H1 (cell line): ENCODE measurements around the gene RPL23. TPM values are rescaled to one million over a fixed set of nuclear protein-coding genes. Genes with fewer than 3 reads are reported as not detected.

ENCODE experiments used
- CTBP2 ChIP-seq: IDR thresholded peaks from 2 replicates; pipeline ENCODE4 v1.7.0; 2011; ENCODE audit warnings: borderline replicate concordance, mild to moderate bottlenecking, moderate library complexity, mixed read lengths, low read length; ENCODE audit not compliant: insufficient read depth, insufficient read length
- SIN3A ChIP-seq, 2 experiments: IDR thresholded peaks in 1 of 2; conservative IDR thresholded peaks in 1 of 2; 2 replicates each; pipeline ENCODE4 v1.6.1; 2011 to 2012; ENCODE audit warnings: low read length in 2 of 2, improper control_type of control experiment in 1 of 2, low read depth in 1 of 2, mild to moderate bottlenecking in 1 of 2
- polyA plus RNA-seq, 7 experiments: library from polyadenylated mRNA; depleted of rRNA in 3 of 7; stranded (reverse) in 5 of 7; unstranded in 2 of 7; fragments of >200 nt in 5 of 7; fragments of 200-250 nt in 2 of 7; gene quantifications; 1 replicate in 5 of 7; 2 replicates in 1 of 7; 4 replicates in 1 of 7; pipeline versions ENCODE4 v1.2.1 to v1.2.3, GENCODE V29; 2011 to 2013; ENCODE audit warnings: missing spikeins in 2 of 7, mixed read lengths in 2 of 7
- total RNA-seq: library from RNA; stranded (reverse); fragmentation: NEBNext Ultra II Directional; extraction: Animal tissue kit (Norgen Biotek cat#: 25700); gene quantifications from 2 replicates; pipeline ENCODE4 v1.2.1, GENCODE V29; 2021
- TF ChIP-seq, protein P1 (sequence below): fragments of 300-600 bp; sonication (generic); IDR thresholded peaks from 2 replicates; pipeline ENCODE4 v1.7.1; 2012; ENCODE audit warnings: low read length, moderate library complexity, mild to moderate bottlenecking, inconsistent platforms; ENCODE audit not compliant: insufficient replicate concordance
- TF ChIP-seq, protein P2 (sequence below): IDR thresholded peaks from 2 replicates; pipeline ENCODE4 v1.6.1; 2012; ENCODE audit warnings: low read length, inconsistent platforms
- TF ChIP-seq, protein P3 (sequence below): IDR thresholded peaks from 2 replicates; pipeline ENCODE4 v1.6.1; 2012; ENCODE audit warnings: inconsistent platforms

RPL23 gene
- total and polyA plus RNA-seq, 2 of the 8 experiments (the other 6 are each of a cell fraction or from before 2014, with no cell fraction given): 2,148 to 2,502 TPM

DNA sequence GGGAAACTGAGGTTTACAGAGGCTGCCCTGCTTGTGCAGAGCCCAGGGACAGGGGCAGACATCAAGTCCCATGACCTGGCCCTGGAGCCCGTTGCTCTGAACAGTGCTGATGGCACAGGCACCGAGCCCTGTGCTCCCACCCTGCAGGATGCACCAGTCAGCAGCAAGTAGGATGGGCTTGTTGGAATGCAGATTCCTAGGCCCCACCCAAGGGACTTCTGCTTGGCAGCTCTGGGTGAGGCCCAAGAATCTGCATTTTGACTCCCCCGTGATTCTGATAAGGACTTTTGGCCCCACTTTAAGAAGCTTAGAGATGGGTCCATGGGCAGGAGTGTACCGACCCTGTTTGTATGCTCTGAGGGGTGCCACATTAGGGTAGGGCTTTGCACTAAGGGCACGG is 39.6 kb upstream of the RPL23 start (continued):
- TF ChIP-seq, protein P1, sequence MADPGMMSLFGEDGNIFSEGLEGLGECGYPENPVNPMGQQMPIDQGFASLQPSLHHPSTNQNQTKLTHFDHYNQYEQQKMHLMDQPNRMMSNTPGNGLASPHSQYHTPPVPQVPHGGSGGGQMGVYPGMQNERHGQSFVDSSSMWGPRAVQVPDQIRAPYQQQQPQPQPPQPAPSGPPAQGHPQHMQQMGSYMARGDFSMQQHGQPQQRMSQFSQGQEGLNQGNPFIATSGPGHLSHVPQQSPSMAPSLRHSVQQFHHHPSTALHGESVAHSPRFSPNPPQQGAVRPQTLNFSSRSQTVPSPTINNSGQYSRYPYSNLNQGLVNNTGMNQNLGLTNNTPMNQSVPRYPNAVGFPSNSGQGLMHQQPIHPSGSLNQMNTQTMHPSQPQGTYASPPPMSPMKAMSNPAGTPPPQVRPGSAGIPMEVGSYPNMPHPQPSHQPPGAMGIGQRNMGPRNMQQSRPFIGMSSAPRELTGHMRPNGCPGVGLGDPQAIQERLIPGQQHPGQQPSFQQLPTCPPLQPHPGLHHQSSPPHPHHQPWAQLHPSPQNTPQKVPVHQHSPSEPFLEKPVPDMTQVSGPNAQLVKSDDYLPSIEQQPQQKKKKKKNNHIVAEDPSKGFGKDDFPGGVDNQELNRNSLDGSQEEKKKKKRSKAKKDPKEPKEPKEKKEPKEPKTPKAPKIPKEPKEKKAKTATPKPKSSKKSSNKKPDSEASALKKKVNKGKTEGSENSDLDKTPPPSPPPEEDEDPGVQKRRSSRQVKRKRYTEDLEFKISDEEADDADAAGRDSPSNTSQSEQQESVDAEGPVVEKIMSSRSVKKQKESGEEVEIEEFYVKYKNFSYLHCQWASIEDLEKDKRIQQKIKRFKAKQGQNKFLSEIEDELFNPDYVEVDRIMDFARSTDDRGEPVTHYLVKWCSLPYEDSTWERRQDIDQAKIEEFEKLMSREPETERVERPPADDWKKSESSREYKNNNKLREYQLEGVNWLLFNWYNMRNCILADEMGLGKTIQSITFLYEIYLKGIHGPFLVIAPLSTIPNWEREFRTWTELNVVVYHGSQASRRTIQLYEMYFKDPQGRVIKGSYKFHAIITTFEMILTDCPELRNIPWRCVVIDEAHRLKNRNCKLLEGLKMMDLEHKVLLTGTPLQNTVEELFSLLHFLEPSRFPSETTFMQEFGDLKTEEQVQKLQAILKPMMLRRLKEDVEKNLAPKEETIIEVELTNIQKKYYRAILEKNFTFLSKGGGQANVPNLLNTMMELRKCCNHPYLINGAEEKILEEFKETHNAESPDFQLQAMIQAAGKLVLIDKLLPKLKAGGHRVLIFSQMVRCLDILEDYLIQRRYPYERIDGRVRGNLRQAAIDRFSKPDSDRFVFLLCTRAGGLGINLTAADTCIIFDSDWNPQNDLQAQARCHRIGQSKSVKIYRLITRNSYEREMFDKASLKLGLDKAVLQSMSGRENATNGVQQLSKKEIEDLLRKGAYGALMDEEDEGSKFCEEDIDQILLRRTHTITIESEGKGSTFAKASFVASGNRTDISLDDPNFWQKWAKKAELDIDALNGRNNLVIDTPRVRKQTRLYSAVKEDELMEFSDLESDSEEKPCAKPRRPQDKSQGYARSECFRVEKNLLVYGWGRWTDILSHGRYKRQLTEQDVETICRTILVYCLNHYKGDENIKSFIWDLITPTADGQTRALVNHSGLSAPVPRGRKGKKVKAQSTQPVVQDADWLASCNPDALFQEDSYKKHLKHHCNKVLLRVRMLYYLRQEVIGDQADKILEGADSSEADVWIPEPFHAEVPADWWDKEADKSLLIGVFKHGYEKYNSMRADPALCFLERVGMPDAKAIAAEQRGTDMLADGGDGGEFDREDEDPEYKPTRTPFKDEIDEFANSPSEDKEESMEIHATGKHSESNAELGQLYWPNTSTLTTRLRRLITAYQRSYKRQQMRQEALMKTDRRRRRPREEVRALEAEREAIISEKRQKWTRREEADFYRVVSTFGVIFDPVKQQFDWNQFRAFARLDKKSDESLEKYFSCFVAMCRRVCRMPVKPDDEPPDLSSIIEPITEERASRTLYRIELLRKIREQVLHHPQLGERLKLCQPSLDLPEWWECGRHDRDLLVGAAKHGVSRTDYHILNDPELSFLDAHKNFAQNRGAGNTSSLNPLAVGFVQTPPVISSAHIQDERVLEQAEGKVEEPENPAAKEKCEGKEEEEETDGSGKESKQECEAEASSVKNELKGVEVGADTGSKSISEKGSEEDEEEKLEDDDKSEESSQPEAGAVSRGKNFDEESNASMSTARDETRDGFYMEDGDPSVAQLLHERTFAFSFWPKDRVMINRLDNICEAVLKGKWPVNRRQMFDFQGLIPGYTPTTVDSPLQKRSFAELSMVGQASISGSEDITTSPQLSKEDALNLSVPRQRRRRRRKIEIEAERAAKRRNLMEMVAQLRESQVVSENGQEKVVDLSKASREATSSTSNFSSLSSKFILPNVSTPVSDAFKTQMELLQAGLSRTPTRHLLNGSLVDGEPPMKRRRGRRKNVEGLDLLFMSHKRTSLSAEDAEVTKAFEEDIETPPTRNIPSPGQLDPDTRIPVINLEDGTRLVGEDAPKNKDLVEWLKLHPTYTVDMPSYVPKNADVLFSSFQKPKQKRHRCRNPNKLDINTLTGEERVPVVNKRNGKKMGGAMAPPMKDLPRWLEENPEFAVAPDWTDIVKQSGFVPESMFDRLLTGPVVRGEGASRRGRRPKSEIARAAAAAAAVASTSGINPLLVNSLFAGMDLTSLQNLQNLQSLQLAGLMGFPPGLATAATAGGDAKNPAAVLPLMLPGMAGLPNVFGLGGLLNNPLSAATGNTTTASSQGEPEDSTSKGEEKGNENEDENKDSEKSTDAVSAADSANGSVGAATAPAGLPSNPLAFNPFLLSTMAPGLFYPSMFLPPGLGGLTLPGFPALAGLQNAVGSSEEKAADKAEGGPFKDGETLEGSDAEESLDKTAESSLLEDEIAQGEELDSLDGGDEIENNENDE: no peak
- TF ChIP-seq, protein P2, sequence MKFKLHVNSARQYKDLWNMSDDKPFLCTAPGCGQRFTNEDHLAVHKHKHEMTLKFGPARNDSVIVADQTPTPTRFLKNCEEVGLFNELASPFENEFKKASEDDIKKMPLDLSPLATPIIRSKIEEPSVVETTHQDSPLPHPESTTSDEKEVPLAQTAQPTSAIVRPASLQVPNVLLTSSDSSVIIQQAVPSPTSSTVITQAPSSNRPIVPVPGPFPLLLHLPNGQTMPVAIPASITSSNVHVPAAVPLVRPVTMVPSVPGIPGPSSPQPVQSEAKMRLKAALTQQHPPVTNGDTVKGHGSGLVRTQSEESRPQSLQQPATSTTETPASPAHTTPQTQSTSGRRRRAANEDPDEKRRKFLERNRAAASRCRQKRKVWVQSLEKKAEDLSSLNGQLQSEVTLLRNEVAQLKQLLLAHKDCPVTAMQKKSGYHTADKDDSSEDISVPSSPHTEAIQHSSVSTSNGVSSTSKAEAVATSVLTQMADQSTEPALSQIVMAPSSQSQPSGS: no peak
- TF ChIP-seq, protein P3, sequence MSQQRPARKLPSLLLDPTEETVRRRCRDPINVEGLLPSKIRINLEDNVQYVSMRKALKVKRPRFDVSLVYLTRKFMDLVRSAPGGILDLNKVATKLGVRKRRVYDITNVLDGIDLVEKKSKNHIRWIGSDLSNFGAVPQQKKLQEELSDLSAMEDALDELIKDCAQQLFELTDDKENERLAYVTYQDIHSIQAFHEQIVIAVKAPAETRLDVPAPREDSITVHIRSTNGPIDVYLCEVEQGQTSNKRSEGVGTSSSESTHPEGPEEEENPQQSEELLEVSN: no peak
- TF ChIP-seq SIN3A (conservative IDR thresholded peaks at IDR 0.05 in 1 of 2, IDR thresholded peaks at IDR 0.05 in 1 of 2; ENCODE audit: low read depth in 1 of 2, low read length in 2 of 2) (no peak), CTBP2 (no peak)
